ENCODE measurements around the gene DPPA3. TPM values are rescaled to one million over a fixed set of nuclear protein-coding genes. Genes with fewer than 3 reads are reported as not detected.

The DPPA3 gene
- total and polyA plus RNA-seq, 3 experiments from 2014 or later, result not detected

- H3K4me1 Mint-ChIP-seq, result peaks cover 0 to 11% (median 7%) of the 10 kb centered on the region in 3 donors
- CTCF ChIA-PET, result no interaction called here
- POLR2A ChIA-PET, result no interaction called here
- H3K36me3 Mint-ChIP-seq, result no peaks in the 10 kb centered on the region
- H3K9me3 Mint-ChIP-seq, result no peaks in the 10 kb centered on the region
- Histone ChIP-seq H3K9me3 (ENCODE audit: low read length) (no peaks in the 10 kb centered on the region), H3K4me3 (ENCODE audit: low read length) (no peak overlapping the region), H3K27me3 (ENCODE audit: insufficient read depth, low read length, poor library complexity, severe bottlenecking) (no peaks in the 10 kb centered on the region), H3K4me1 (ENCODE audit: insufficient read depth, low read length) (no peaks in the 10 kb centered on the region), H3K36me3 (ENCODE audit: insufficient read depth, low read length) (no peaks in the 10 kb centered on the region), H3K27ac (ENCODE audit: low read depth, low read length) (no peak overlapping the region)
- no peak for DNase-seq
- peaks cover 0 to 3% of the 10 kb centered on the region in 2 donors for H3K27me3 Mint-ChIP-seq
- H3K4me3 Mint-ChIP-seq, result no peak overlapping the region
- no peak overlapping the region for H3K27ac Mint-ChIP-seq
Measured at GRCh38 chr12:7758766-7759140, 47.5 kb downstream of the DPPA3 start.

Other genes with a start within 250 kb of the DPPA3 start
- gene CD163, start 207.7 kb upstream of the DPPA3 start, total RNA-seq, result 1 to 10 TPM; 3.0 to 5.6 TPM
- not detected for gene CD163, start 207.7 kb upstream of the DPPA3 start, polyA plus RNA-seq
- gene APOBEC1, start 45.5 kb upstream of the DPPA3 start, total RNA-seq, result not detected
- not detected for gene APOBEC1, start 45.5 kb upstream of the DPPA3 start, polyA plus RNA-seq
- gene GDF3, start 15.7 kb upstream of the DPPA3 start, total RNA-seq, result not detected
- not detected for gene GDF3, start 15.7 kb upstream of the DPPA3 start, polyA plus RNA-seq
- gene CLEC4C, start 35.9 kb downstream of the DPPA3 start, total RNA-seq, result not detected
- gene CLEC4C, start 35.9 kb downstream of the DPPA3 start, polyA plus RNA-seq, result not detected
- not detected for gene NANOGNB, start 53.8 kb downstream of the DPPA3 start, total RNA-seq
- not detected for gene NANOGNB, start 53.8 kb downstream of the DPPA3 start, polyA plus RNA-seq
- gene NANOG, start 78.0 kb downstream of the DPPA3 start, total RNA-seq, result not detected
- gene NANOG, start 78.0 kb downstream of the DPPA3 start, polyA plus RNA-seq, result not detected
- under 1 TPM; 0.13 to 0.15 TPM for gene SLC2A14, start 161.5 kb downstream of the DPPA3 start, total RNA-seq
- gene SLC2A14, start 161.5 kb downstream of the DPPA3 start, polyA plus RNA-seq, result not detected
- 100 to 1,000 TPM; 105 to 106 TPM for gene SLC2A3, start 224.8 kb downstream of the DPPA3 start, total RNA-seq
- gene SLC2A3, start 224.8 kb downstream of the DPPA3 start, polyA plus RNA-seq, result 96.6 TPM

All from CD8-positive, alpha-beta memory T cell (primary cell).